ENCODE measurements around the gene P2RX6.
"Not testable (repeated sequence)": the region's sequence is repeated elsewhere in the genome, so short reads cannot be mapped to it uniquely, and the experiment has no call there.

Gene P2RX6

DNA sequence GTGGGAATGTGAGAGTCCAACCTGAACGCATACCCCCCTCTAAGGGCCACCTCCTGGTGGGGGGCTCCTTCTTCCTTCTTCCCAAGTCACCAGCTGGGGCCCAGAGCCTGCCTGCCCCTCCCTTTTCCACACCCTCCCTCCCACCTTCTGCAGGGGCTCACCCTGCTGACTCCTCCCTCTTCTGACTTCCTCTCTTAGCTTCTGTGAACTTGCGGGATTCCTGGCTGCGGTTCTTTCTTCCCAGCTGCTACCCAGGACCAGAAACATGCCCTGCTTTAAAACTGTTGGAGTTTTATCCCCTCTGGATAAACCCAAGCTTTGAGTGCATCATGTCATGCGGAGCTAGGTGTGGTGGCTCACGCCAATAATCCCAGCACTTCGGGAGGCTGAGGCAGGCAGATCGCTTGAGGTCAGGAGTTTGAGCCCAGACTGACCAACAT is 40.9 kb downstream of the P2RX6 start:
- no peak overlapping the region for H3K9ac ChIP-seq (ENCODE audit: low read depth, low read length)
- H3K4me1 ChIP-seq (ENCODE audit: insufficient read depth, low read length) = peaks cover 7% of the 10 kb centered on the region; the same call in 1 of the 2 replicates
- H2AFZ ChIP-seq (ENCODE audit: low read depth, low read length) = no peak overlapping the region
- peaks cover 3% of the 10 kb centered on the region for H3K27me3 ChIP-seq (ENCODE audit: insufficient read depth, low read length, poor library complexity)
- H3K4me2 ChIP-seq (ENCODE audit: insufficient read depth, low read length) = peak overlapping the region; percentile 20; the same call in 1 of the 2 replicates
- DNase-seq (peak; percentile 37), ATAC-seq (ENCODE audit: insufficient read depth, low read depth) (peak; percentile 79)
- no peaks in the 10 kb centered on the region; the same call in 1 of the 2 replicates for H4K20me1 ChIP-seq (ENCODE audit: insufficient read depth, low read length)
- no peaks in the 10 kb centered on the region for H3K79me2 ChIP-seq (ENCODE audit: insufficient read depth, low read length)
- no peaks in the 10 kb centered on the region for H3K36me3 ChIP-seq (ENCODE audit: insufficient read depth, low read length)
- TF ChIP-seq EZH2 (IDR thresholded peaks at IDR 0.05; ENCODE audit: borderline replicate concordance, low read depth, low read length, severe bottlenecking) = no peak
- TF ChIP-seq, protein P1, sequence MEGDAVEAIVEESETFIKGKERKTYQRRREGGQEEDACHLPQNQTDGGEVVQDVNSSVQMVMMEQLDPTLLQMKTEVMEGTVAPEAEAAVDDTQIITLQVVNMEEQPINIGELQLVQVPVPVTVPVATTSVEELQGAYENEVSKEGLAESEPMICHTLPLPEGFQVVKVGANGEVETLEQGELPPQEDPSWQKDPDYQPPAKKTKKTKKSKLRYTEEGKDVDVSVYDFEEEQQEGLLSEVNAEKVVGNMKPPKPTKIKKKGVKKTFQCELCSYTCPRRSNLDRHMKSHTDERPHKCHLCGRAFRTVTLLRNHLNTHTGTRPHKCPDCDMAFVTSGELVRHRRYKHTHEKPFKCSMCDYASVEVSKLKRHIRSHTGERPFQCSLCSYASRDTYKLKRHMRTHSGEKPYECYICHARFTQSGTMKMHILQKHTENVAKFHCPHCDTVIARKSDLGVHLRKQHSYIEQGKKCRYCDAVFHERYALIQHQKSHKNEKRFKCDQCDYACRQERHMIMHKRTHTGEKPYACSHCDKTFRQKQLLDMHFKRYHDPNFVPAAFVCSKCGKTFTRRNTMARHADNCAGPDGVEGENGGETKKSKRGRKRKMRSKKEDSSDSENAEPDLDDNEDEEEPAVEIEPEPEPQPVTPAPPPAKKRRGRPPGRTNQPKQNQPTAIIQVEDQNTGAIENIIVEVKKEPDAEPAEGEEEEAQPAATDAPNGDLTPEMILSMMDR (IDR thresholded peaks at IDR 0.05; ENCODE audit: borderline replicate concordance, extremely low read depth, low read length, poor library complexity, severe bottlenecking) = no peak
- H3K9me3 ChIP-seq (ENCODE audit: insufficient read depth, low read length, severe bottlenecking) = no peaks in the 10 kb centered on the region
- H3K4me3 ChIP-seq (ENCODE audit: low read depth in 1 of 2, low read length in 2 of 2) = no peak overlapping the region
- no peak overlapping the region for H3K27ac ChIP-seq (ENCODE audit: low read length)

DNA sequence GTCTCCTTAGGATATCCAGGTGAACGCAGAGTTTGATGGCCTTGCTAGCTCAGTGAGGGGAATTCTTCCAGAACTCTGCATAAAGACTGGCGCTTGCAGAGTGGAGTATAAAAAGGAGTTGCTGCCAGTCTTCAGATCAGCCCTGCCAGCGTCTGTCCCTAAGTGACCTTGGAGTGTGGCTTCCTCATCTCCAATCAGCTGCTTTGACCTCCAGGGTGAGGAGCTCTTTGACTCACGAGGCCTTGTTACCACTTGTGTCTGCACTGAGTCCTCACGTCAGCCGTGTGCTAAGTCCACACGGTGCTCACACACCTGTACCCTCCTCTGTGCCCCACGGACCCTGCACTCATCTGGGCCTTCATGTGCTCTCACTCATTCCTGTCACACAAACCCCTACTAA is 45.4 kb downstream of the P2RX6 start:
- H3K79me2 ChIP-seq (ENCODE audit: insufficient read depth, low read length); H3K9me3 ChIP-seq (ENCODE audit: insufficient read depth, low read length, severe bottlenecking); H3K27me3 ChIP-seq (ENCODE audit: insufficient read depth, low read length, poor library complexity); H3K9ac ChIP-seq (ENCODE audit: low read depth, low read length); ATAC-seq (ENCODE audit: insufficient read depth, low read depth); H3K4me2 ChIP-seq (ENCODE audit: insufficient read depth, low read length); H2AFZ ChIP-seq (ENCODE audit: low read depth, low read length); H3K4me1 ChIP-seq (ENCODE audit: insufficient read depth, low read length); DNase-seq; H3K36me3 ChIP-seq (ENCODE audit: insufficient read depth, low read length); H3K4me3 ChIP-seq (ENCODE audit: low read depth in 1 of 2, low read length in 2 of 2); H3K27ac ChIP-seq (ENCODE audit: low read length); H4K20me1 ChIP-seq (ENCODE audit: insufficient read depth, low read length): not testable (repeated sequence)

DNA sequence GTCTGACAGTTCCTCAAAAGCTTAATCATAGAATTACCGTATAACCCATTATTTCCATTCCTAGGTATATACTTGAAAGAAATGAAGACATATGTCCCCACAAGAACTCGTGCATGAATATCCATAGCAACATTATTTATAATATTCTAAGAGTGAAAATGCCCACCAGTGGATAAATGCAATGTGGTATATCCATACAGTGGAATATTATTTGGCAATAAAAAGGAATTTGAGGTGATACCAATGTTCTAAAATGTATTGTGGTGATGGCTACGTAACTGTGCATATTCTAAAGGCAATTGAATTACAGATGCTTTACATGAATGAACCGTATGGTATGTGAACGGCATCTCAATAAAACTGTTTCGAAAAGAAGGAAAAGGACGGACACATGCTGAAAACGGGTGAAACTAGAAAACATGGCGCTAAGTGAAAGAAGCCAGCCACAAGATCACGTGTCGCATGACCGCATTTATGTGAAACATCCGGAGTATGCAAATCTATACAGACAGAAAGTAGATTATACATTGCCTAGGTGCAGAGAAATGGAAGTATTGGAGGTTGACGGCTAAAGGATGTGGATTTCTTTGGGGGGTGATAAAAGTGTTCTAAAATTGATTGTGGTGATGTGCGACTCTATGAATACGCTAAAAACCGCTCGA is 46.8 kb downstream of the P2RX6 start:
- H3K27me3 ChIP-seq (ENCODE audit: insufficient read depth, low read length, poor library complexity); H3K79me2 ChIP-seq (ENCODE audit: insufficient read depth, low read length); H3K9me3 ChIP-seq (ENCODE audit: insufficient read depth, low read length, severe bottlenecking); H4K20me1 ChIP-seq (ENCODE audit: insufficient read depth, low read length); H3K4me1 ChIP-seq (ENCODE audit: insufficient read depth, low read length); DNase-seq; H3K27ac ChIP-seq (ENCODE audit: low read length); H3K4me3 ChIP-seq (ENCODE audit: low read depth in 1 of 2, low read length in 2 of 2); H3K36me3 ChIP-seq (ENCODE audit: insufficient read depth, low read length); ATAC-seq (ENCODE audit: insufficient read depth, low read depth); H2AFZ ChIP-seq (ENCODE audit: low read depth, low read length); H3K4me2 ChIP-seq (ENCODE audit: insufficient read depth, low read length); H3K9ac ChIP-seq (ENCODE audit: low read depth, low read length): not testable (repeated sequence)

DNA sequence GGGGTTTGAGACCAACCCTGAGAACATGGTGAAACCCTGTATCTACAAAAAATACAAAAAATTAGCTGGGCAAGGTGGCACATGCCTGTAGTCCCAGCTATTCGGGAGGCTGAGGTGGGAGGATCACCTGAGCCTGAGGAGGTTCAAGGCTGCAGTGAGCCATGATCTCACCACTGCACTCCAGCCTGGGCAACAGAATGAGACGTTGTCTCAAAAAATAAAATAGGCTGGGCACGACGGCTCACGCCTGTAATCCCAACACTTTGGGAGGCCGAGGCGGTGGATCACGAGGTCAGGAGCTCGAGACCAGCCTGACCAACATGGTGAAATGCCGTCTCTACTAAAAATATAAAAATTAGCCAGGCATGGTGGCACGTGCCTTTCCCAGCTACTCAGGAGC is 49.5 kb downstream of the P2RX6 start:
- H3K4me3 ChIP-seq (ENCODE audit: low read depth in 1 of 2, low read length in 2 of 2); ATAC-seq (ENCODE audit: insufficient read depth, low read depth); H3K27ac ChIP-seq (ENCODE audit: low read length); H3K9ac ChIP-seq (ENCODE audit: low read depth, low read length); H4K20me1 ChIP-seq (ENCODE audit: insufficient read depth, low read length); H2AFZ ChIP-seq (ENCODE audit: low read depth, low read length); H3K4me1 ChIP-seq (ENCODE audit: insufficient read depth, low read length); H3K4me2 ChIP-seq (ENCODE audit: insufficient read depth, low read length); H3K36me3 ChIP-seq (ENCODE audit: insufficient read depth, low read length); H3K27me3 ChIP-seq (ENCODE audit: insufficient read depth, low read length, poor library complexity); DNase-seq; H3K79me2 ChIP-seq (ENCODE audit: insufficient read depth, low read length); H3K9me3 ChIP-seq (ENCODE audit: insufficient read depth, low read length, severe bottlenecking): not testable (repeated sequence)

Measured in DND-41 (cell line).